SHP77 treated with DMSO at 0.1 percent for 48 hours (cell line): ENCODE data around the gene FLACC1.
"Not testable (repeated sequence)": the region's sequence is repeated elsewhere in the genome, so short reads cannot be mapped to it uniquely, and the experiment has no call there.

ENCODE experiments used
- DNase-seq: peaks from one replicate; lab custom pipeline; 2025; lab: John Stamatoyannopoulos, UW

FLACC1 gene

DNA sequence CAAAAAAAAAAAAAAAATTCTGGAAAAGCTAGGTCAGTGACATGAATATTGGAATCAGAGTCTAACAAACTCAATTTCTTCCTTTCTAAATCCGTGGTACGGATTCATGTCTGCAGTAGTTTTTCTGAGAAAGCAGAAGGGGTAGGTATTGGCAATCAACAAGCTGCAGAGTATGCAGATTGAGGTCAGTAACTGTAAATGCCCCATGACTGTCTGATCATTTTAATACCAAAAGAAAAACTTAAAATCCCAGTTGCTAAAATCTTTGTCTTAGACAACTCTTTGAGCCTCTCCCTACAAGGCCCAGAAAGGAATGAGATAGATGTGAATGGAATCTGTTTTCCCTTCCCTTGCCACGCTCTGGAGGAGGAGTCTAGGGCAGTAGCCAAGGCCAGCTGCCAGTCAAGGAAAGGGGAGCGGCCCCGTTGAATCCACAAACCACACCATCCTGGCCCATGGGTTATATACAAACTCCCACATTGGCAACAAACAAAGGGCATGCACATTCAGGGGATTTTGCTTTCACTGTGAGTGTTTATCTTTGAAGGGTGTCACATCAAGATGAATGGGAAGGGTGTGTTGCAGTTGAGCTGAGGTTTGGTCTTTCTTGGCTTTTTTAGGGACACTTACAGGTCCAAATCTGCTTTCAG, 102.9 kb downstream of the FLACC1 start:
- DNase-seq = no peak

DNA sequence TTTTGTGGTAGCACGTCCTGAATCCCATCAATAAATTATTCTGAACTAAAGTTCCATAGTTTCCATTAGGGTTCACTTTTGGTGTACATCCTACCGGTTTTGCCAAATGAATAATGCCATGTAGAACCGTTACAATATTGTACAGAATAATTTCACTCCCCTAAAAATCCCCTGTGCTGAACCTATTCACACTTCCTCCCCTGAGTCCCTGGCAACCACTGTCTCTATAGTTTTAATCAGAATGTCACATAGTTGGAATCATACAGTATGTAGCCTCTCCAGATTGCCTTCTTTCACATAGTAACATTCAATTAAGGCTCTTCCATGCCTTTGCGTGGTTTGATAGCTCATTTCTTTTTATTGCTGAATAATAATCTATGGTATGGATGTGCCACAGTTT, 106.4 kb downstream of the FLACC1 start:
- no peak for DNase-seq

DNA sequence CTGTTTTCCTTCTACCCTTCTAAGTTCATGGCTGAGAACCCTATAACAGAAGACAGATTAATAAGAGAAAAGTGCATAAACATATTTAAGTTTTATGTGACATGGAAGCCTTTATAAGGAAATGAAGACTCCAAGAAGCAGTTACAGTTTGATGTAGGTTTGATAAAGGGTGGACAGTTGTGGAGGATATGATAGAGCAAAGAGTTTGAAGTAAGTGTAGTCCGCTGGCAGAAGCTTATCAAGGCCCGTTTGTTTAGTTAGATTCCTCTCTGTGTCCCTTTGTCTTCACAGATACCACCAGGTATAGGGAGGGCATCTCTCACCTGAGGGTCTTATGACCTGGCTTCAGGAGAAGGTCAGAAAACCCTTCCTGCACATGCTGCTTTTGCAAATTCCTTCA, 107.3 kb downstream of the FLACC1 start:
- DNase-seq = no peak

- no peak for DNase-seq
These were observed 108.8 kb downstream of the FLACC1 start for GRCh38 chr2:201248288-201248844.

DNA sequence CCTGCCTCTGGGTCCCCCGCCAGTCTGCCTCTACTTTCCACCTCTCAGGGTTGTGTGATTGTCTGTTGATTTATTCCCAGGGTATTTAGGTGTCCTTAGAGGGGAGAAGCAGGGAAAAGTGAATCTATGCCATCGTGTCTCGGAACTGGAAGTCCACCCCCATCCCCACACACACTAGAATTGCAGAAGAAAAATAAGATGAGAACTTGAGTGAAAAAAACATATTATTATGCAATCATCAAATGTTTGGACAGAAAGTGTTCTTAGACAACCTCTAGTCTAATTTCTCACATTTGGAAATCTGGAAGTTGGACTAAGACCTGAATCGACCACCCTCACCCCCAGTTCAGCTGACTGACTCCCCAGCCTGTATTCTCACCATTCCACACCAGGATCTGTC, 110.9 kb downstream of the FLACC1 start:
- DNase-seq = no peak

- DNase-seq = no peak
These were observed 112.3 kb downstream of the FLACC1 start for GRCh38 chr2:201244829-201245228.

DNA sequence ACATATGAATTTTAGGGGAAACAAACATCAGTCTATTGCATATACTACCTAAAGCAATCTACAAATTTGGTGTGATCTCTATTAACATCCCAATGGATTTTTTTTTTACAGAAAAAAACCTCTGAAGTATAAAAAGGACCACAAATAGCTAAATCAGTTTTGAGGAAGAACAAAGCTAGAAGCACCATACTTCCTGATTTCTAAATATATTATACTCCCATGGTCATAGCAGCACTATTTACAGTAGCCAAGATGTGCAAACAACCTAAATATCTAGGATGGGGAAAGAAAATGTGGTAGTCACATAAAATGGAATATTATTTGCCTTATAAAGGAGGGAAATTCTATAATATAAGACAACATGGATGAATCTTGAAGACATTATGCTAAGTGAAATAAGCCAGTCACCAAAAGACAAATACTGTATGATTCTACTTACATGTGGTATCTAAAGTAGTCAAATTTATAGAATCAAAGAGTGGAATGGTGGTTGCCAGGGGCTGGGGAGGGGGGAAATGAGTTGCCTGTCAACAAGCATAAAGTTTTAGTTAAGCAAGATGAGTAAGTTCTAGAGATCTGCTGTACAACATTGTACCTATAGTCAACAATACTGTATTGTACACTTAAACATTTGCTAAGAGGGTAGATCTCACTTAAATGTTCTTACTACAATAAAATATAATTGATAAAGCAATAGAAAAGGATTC, 114.4 kb downstream of the FLACC1 start:
- DNase-seq = no peak

- not testable (repeated sequence) for DNase-seq
These were observed 117.8 kb downstream of the FLACC1 start for GRCh38 chr2:201239167-201239935.
